ENCODE data around the gene KCNN1.

DNA sequence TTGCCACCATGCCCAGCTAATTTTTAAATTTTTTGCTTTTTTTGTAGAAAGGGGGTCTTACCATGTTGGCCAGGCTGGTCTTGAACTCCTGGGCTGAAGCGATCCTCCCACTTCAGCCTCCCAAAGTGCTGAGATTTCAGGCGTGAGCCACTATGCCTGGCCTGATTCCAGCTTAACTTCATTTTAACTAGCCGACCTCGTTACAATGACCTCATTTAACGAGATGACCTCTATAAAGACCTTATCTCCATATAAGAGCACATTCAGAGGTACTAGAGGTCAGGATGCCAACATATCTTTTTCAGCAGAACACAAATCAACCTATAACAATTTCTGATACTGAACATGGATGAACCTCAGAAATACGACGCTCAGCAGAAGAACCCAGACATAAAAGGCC, 10.6 kb downstream of the KCNN1 start:
- TF ChIP-seq EZH2 (IDR thresholded peaks at IDR 0.05) (no peak), CTCF (IDR thresholded peaks at IDR 0.05) (no peak)
